Fibroblast of skin of left quadriceps (primary cell): ENCODE results near the gene DDX54.
"Not testable (repeated sequence)": the region's sequence is repeated elsewhere in the genome, so short reads cannot be mapped to it uniquely, and the experiment has no call there.

ENCODE experiments used
- DNase-seq, 2 experiments: peaks; one replicate each; pipeline ENCODE4 v3.0.0-alpha.2; 2013; ENCODE audit warnings: low read depth in 2 of 2

Gene DDX54

GRCh38 chr12:113216027-113216426 lies 30.7 kb upstream of the DDX54 start:
- no peak for DNase-seq

GRCh38 chr12:113214895-113215400 lies 29.7 kb upstream of the DDX54 start:
- DNase-seq: peak; percentile 89 to 90

GRCh38 chr12:113211160-113211559 lies 25.9 kb upstream of the DDX54 start:
- DNase-seq: no peak

GRCh38 chr12:113208041-113208934 lies 23.0 kb upstream of the DDX54 start:
- no peak for DNase-seq

GRCh38 chr12:113207613-113208040 lies 22.3 kb upstream of the DDX54 start:
- no peak for DNase-seq

GRCh38 chr12:113206802-113207201 lies 21.5 kb upstream of the DDX54 start:
- not testable (repeated sequence) for DNase-seq

- DNase-seq: no peak
Observed at GRCh38 chr12:113204804-113205203, 19.5 kb upstream of the DDX54 start.

GRCh38 chr12:113203852-113204760 lies 18.8 kb upstream of the DDX54 start:
- no peak for DNase-seq

GRCh38 chr12:113202300-113203075 lies 17.2 kb upstream of the DDX54 start:
- DNase-seq: no peak

- no peak for DNase-seq
Observed at GRCh38 chr12:113201187-113202177, 16.2 kb upstream of the DDX54 start.

GRCh38 chr12:113200021-113200797 lies 14.9 kb upstream of the DDX54 start:
- no peak for DNase-seq

GRCh38 chr12:113198296-113198695 lies 13.0 kb upstream of the DDX54 start:
- DNase-seq: no peak

GRCh38 chr12:113197518-113198077 lies 12.3 kb upstream of the DDX54 start:
- DNase-seq: no peak

GRCh38 chr12:113196990-113197389 lies 11.7 kb upstream of the DDX54 start:
- no peak for DNase-seq

GRCh38 chr12:113196582-113196981 lies 11.3 kb upstream of the DDX54 start:
- no peak for DNase-seq

GRCh38 chr12:113195598-113195997 lies 10.3 kb upstream of the DDX54 start:
- no peak for DNase-seq

GRCh38 chr12:113194971-113195391 lies 9.7 kb upstream of the DDX54 start:
- peak in 1 of 2 experiments; percentile 47 for DNase-seq

- DNase-seq: no peak
Observed at GRCh38 chr12:113191227-113191626, 5.9 kb upstream of the DDX54 start.

- no peak for DNase-seq
Observed at GRCh38 chr12:113190761-113191160, 5.5 kb upstream of the DDX54 start.
